Measurements from ENCODE around the gene HSPA8. TPM values are rescaled to one million over a fixed set of nuclear protein-coding genes. Genes with fewer than 3 reads are reported as not detected.

HSPA8 gene
- total and polyA plus RNA-seq, 10 of the 15 experiments (the other 5 are each of a cell fraction or from before 2014, with no cell fraction given), result 1,190 to 3,205 (median 2,045) TPM

GRCh38 chr11:123083623-123084029 is 21.7 kb upstream of the HSPA8 start:
- in situ Hi-C loops (cut with MboI) (no loop called here), intact Hi-C loops (cut with micrococcal nuclease; ENCODE audit: unreplicated experiment) (no loop called here)
- H3K4me3 ChIP-seq, result no peak overlapping the region
- SMC1A ChIA-PET (ENCODE audit: uncharacterized antibody, unreplicated experiment), result interaction anchor here (1.0 to 1.9 kb wide), 2 partner anchors 14 to 20 kb away, joined by 4 to 7 read pairs; no protein-coding TSS in a partner anchor
- no peak overlapping the region for H3K4me2 ChIP-seq (ENCODE audit: control insufficient read depth, insufficient read depth)
- POLR2A ChIA-PET, result interaction anchor here (0.9 kb wide), 1 partner anchor 10 kb away, joined by 3 read pairs; no protein-coding TSS in a partner anchor
- 70% methylated on average over 4 of the region's 4 CpGs for WGBS (ENCODE audit: insufficient coverage, insufficient replicate concordance, low lambda C conversion rate, missing lambda C conversion rate)
- H3K4me1 ChIP-seq (ENCODE audit: control insufficient read depth, insufficient read depth, low read length), result peaks cover 10% of the 10 kb centered on the region
- no peak for TF ChIP-seq EGR1 (IDR thresholded peaks at IDR 0.05; ENCODE audit: borderline replicate concordance in 1 of 2, low read depth in 2 of 2, low read length in 2 of 2)
- no peak for TF ChIP-seq SIX5 (IDR thresholded peaks at IDR 0.05; ENCODE audit: low read depth, low read length, severe bottlenecking)
- TF ChIP-seq DPF2 (IDR thresholded peaks at IDR 0.05), result no peak
- TF ChIP-seq FOS (IDR thresholded peaks at IDR 0.05; ENCODE audit: borderline replicate concordance, extremely low read depth, insufficient read length), result no peak
- no peak for TF ChIP-seq CEBPZ (IDR thresholded peaks at IDR 0.05; ENCODE audit: low read depth, low read length)
- TF ChIP-seq, protein P1, sequence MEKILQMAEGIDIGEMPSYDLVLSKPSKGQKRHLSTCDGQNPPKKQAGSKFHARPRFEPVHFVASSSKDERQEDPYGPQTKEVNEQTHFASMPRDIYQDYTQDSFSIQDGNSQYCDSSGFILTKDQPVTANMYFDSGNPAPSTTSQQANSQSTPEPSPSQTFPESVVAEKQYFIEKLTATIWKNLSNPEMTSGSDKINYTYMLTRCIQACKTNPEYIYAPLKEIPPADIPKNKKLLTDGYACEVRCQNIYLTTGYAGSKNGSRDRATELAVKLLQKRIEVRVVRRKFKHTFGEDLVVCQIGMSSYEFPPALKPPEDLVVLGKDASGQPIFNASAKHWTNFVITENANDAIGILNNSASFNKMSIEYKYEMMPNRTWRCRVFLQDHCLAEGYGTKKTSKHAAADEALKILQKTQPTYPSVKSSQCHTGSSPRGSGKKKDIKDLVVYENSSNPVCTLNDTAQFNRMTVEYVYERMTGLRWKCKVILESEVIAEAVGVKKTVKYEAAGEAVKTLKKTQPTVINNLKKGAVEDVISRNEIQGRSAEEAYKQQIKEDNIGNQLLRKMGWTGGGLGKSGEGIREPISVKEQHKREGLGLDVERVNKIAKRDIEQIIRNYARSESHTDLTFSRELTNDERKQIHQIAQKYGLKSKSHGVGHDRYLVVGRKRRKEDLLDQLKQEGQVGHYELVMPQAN (conservative IDR thresholded peaks at IDR 0.05), result no peak
- no peak for TF ChIP-seq TCF12 (IDR thresholded peaks at IDR 0.05; ENCODE audit: low read depth, low read length)
- TF ChIP-seq MAX (IDR thresholded peaks at IDR 0.05; ENCODE audit: low read depth, low read length), result no peak
- TF ChIP-seq RUNX3 (IDR thresholded peaks at IDR 0.05; ENCODE audit: low read length), result no peak
- no peak for TF ChIP-seq TARDBP (IDR thresholded peaks at IDR 0.05; ENCODE audit: borderline replicate concordance)
- no peak for TF ChIP-seq E4F1 (IDR thresholded peaks at IDR 0.05; ENCODE audit: borderline replicate concordance, partially characterized antibody)
- no peak for TF ChIP-seq MYB (IDR thresholded peaks at IDR 0.05; ENCODE audit: borderline replicate concordance, low read depth, low read length)
- H3K27ac ChIP-seq (ENCODE audit: control insufficient read depth, insufficient read depth), result no peak overlapping the region
- FAIRE-seq (no peak), ATAC-seq (no peak), DNase-seq (ENCODE audit: low read depth, low spot score) (no peak)
- no peaks in the 10 kb centered on the region for H3K36me3 ChIP-seq (ENCODE audit: control insufficient read depth in 2 of 2, insufficient read depth in 2 of 2, low read length in 1 of 2)
- RAD21 ChIA-PET (ENCODE audit: unreplicated experiment), result interaction anchor here (0.5 kb wide), 1 partner anchor 231 kb away, joined by 4 read pairs; no protein-coding TSS in a partner anchor
- H3K79me2 ChIP-seq (ENCODE audit: control insufficient read depth, insufficient read depth, low read length), result no peaks in the 10 kb centered on the region
- no peaks in the 10 kb centered on the region for H3K27me3 ChIP-seq (replicated peaks in 1 of 2; ENCODE audit: control insufficient read depth in 2 of 2, insufficient read depth in 2 of 2, low read length in 1 of 2)
- CTCF ChIA-PET, result interaction anchor here (0.9 to 1.6 kb wide), 2 partner anchors 24 to 30 kb away, joined by 4 to 6 read pairs; no protein-coding TSS in a partner anchor
- H3K9me3 ChIP-seq (replicated peaks; ENCODE audit: control insufficient read depth, insufficient read depth, low read length), result peaks cover 2% of the 10 kb centered on the region; the same call in 2 of the 3 replicates
- no TSS peak for BruUV-seq (replicated peaks)
- H4K20me1 ChIP-seq (ENCODE audit: control insufficient read depth, insufficient read depth), result no peaks in the 10 kb centered on the region
- no peak overlapping the region for H2AFZ ChIP-seq (ENCODE audit: control insufficient read depth, low read depth, low read length)
- H3K9ac ChIP-seq (ENCODE audit: control insufficient read depth, insufficient read depth, low read length), result no peak overlapping the region

Data from GM12878 (cell line).